HepG2 (cell line): ENCODE measurements around the gene SYNE1. TPM values are rescaled to one million over a fixed set of nuclear protein-coding genes. Genes with fewer than 3 reads are reported as not detected.

Experiments
- ATAC-seq: fragments of 200-7000 bp; cut with Tn5 transposase; 3 replicates; pipeline ENCODE4 v1.9.1; 2020; ENCODE audit warnings: mild to moderate bottlenecking, moderate library complexity
- BruUV-seq: library from RNA; stranded (reverse); fragments of 400-500 nt; replicated peaks from 2 replicates; lab custom pipeline; 2021; lab: Mats Ljungman, UMichigan
- CTCF ChIA-PET: fragments of 300-600 bp; formaldehyde crosslinking; extraction: SDS; loops from one replicate; lab custom pipeline; 2021; ENCODE audit warnings: low total read pairs, inconsistent platforms, low intra/inter-chr PET ratio; lab: Yijun Ruan, JAX
- POLR2A ChIA-PET: fragments of 350-600 bp; sonication (Branson Sonifier 250); formaldehyde crosslinking; loops from one replicate; lab custom pipeline; 2020; ENCODE audit warnings: antibody characterized with exemption, inconsistent platforms; lab: Yijun Ruan, JAX
- DNase-seq: peaks from one replicate; pipeline ENCODE4 v3.0.0-alpha.2; 2015; ENCODE audit warnings: low spot score
- FAIRE-seq: peaks from 3 replicates; lab custom pipeline; 2011; peaks lifted over from hg19 to GRCh38; lab: Jason Lieb, UNC
- H2AFZ ChIP-seq: one replicate; pipeline ENCODE4 v1.6.1; 2011; ENCODE audit warnings: low read length, inconsistent platforms
- H3K27ac ChIP-seq: fragments of 300-600 bp; 3 replicates; pipeline ENCODE4 v1.8.0; 2011; ENCODE audit warnings: mixed run types, mild to moderate bottlenecking, mixed read lengths, low read length, inconsistent platforms; ENCODE audit not compliant: insufficient read depth; ENCODE audit errors: extremely low read length
- H3K27me3 ChIP-seq, 2 experiments: fragments of 200-600 bp in 1 of 2; 2 replicates in 1 of 2; 3 replicates in 1 of 2; pipeline versions ENCODE4 v1.6.0 to v1.8.0; 2011; ENCODE audit warnings: low read length in 2 of 2, mild to moderate bottlenecking in 2 of 2, moderate library complexity in 2 of 2, inconsistent platforms in 1 of 2; ENCODE audit not compliant: insufficient read depth in 2 of 2, control insufficient read depth in 1 of 2
- H3K36me3 ChIP-seq, 2 experiments: fragments of 200-600 bp in 1 of 2; replicated peaks in 1 of 2; 2 replicates in 1 of 2; 3 replicates in 1 of 2; pipeline versions ENCODE4 v1.5.1 to v1.8.0; 2011; ENCODE audit warnings: low read length in 2 of 2, inconsistent platforms in 1 of 2; ENCODE audit not compliant: insufficient read depth in 2 of 2, control insufficient read depth in 1 of 2
- H3K4me1 ChIP-seq: 2 replicates; pipeline ENCODE4 v1.5.1; 2012; ENCODE audit warnings: low read length, inconsistent platforms; ENCODE audit not compliant: insufficient read depth
- H3K4me2 ChIP-seq: 2 replicates; pipeline ENCODE4 v1.6.0; 2011; ENCODE audit warnings: low read depth, low read length, inconsistent platforms
- H3K4me3 ChIP-seq, 3 experiments: fragments of 200-600 bp in 1 of 3; sonication (generic), shearing (Covaris generic) in 1 of 3; replicated peaks in 1 of 3; 2 replicates each; pipeline ENCODE4 v1.5.1; 2011 to 2016; ENCODE audit warnings: low read length in 3 of 3, inconsistent platforms in 2 of 3, low read depth in 2 of 3, mild to moderate bottlenecking in 2 of 3, control low read depth in 1 of 3, mixed read lengths in 1 of 3; ENCODE audit not compliant: insufficient read depth in 1 of 3
- H3K79me2 ChIP-seq: one replicate; pipeline ENCODE4 v1.6.1; 2011; ENCODE audit warnings: low read length, inconsistent platforms; ENCODE audit not compliant: insufficient read depth
- H3K9ac ChIP-seq: 2 replicates; pipeline ENCODE4 v1.6.0; 2011; ENCODE audit warnings: mild to moderate bottlenecking, low read depth, low read length, inconsistent platforms; ENCODE audit not compliant: insufficient read depth
- H3K9me3 ChIP-seq: 2 replicates; pipeline ENCODE4 v1.5.1; 2012; ENCODE audit warnings: mild to moderate bottlenecking, low read length
- H4K20me1 ChIP-seq: 2 replicates; pipeline ENCODE4 v1.6.0; 2011; ENCODE audit warnings: inconsistent platforms, mild to moderate bottlenecking, low read length, moderate library complexity; ENCODE audit not compliant: insufficient read depth
- ATRX ChIP-seq: sonication (generic); formaldehyde crosslinking; IDR thresholded peaks from 2 replicates; pipeline ENCODE4 v1.4.0; 2020; ENCODE audit warnings: missing genetic modification reagents, borderline replicate concordance
- NFE2 ChIP-seq: sonication (generic); formaldehyde crosslinking; IDR thresholded peaks from 2 replicates; pipeline ENCODE4 v1.4.0; 2020; ENCODE audit warnings: missing genetic modification reagents
- SRSF9 ChIP-seq: fragments of 200-400 bp; formaldehyde crosslinking; IDR thresholded peaks from 2 replicates; pipeline ENCODE4 v1.6.1; 2018; ENCODE audit warnings: borderline replicate concordance, mild to moderate bottlenecking, low read depth, low read length; ENCODE audit not compliant: insufficient read depth, poor library complexity, severe bottlenecking
- TBP ChIP-seq: sonication (generic); formaldehyde crosslinking; IDR thresholded peaks from 2 replicates; pipeline ENCODE4 v1.5.0; 2020; ENCODE audit warnings: missing genetic modification reagents
- U2AF2 ChIP-seq: fragments of 200-400 bp; formaldehyde crosslinking; IDR thresholded peaks from 2 replicates; pipeline ENCODE4 v1.6.1; 2017; ENCODE audit warnings: low read depth, mild to moderate bottlenecking, low read length
- ZNF234 ChIP-seq: sonication (generic); formaldehyde crosslinking; conservative IDR thresholded peaks from 2 replicates; pipeline ENCODE4 v1.5.1; 2020; ENCODE audit warnings: mild to moderate bottlenecking, missing genetic modification reagents
- ZNF343 ChIP-seq: sonication (generic); formaldehyde crosslinking; IDR thresholded peaks from 2 replicates; pipeline ENCODE4 v1.4.0; 2020; ENCODE audit warnings: mild to moderate bottlenecking, missing genetic modification reagents
- ZNF605 ChIP-seq: sonication (generic); formaldehyde crosslinking; IDR thresholded peaks from 2 replicates; pipeline ENCODE4 v1.8.0; 2022; ENCODE audit warnings: mild to moderate bottlenecking, missing genetic modification reagents
- WGBS: methylation state at CpG from one replicate; pipeline ENCODE4 v1.1.6; 2017; ENCODE audit warnings: low lambda C conversion rate; 5-methylcytosine and 5-hydroxymethylcytosine counted together
- in situ Hi-C: cut with HindIII; loops from 2 replicates; pipeline ENCODE4 v1.10.0; 2017; ENCODE audit warnings: low pct_unique_long_range_greater_than_20kb; ENCODE audit not compliant: extremely low pct_ligation_motif_present
- intact Hi-C: fragments of 100-400 bp; cut with micrococcal nuclease; formaldehyde crosslinking; loops from one replicate; pipeline ENCODE4 v1.10.0; 2022; ENCODE audit not compliant: unreplicated experiment
- polyA plus RNA-seq, 8 experiments: library from polyadenylated mRNA; depleted of rRNA in 3 of 8; stranded (reverse) in 7 of 8; unstranded in 1 of 8; fragments of >200 nt; fragmentation: Illumina TruSeq in 4 of 8; extraction: Trizol in 4 of 8; gene quantifications; 2 replicates each; pipeline versions ENCODE4 v1.2.1 to v1.2.3, GENCODE V29; 2011 to 2016; ENCODE audit warnings: low read depth in 4 of 8, missing spikeins in 1 of 8, mixed read lengths in 1 of 8; ENCODE audit not compliant: insufficient read depth in 1 of 8
- total RNA-seq, 5 experiments: library from RNA; depleted of rRNA; stranded (reverse); fragments of >200 nt; fragmentation: Illumina TruSeq; extraction: Trizol; gene quantifications; 2 replicates each; pipeline ENCODE4 v1.2.3, GENCODE V29; 2016; ENCODE audit warnings: low read depth in 1 of 5
- TF ChIP-seq, protein P1 (sequence below): sonication (generic); formaldehyde crosslinking; IDR thresholded peaks from 2 replicates; pipeline ENCODE4 v1.5.0; 2020; ENCODE audit warnings: missing genetic modification reagents
- TF ChIP-seq, protein P2 (sequence below): sonication (generic); IDR thresholded peaks from 2 replicates; pipeline ENCODE4 v1.6.1; 2016; ENCODE audit warnings: low read depth, borderline replicate concordance
- TF ChIP-seq, protein P3 (sequence below): sonication (generic); formaldehyde crosslinking; IDR thresholded peaks from 2 replicates; pipeline ENCODE4 v1.5.1; 2020; ENCODE audit warnings: missing genetic modification reagents, mild to moderate bottlenecking, borderline replicate concordance

The SYNE1 gene
- total and polyA plus RNA-seq, 2 of the 13 experiments (the other 11 are each of a cell fraction or from before 2014, with no cell fraction given) = 5.5 to 15.9 TPM

GRCh38 chr6:152180601-152181000 lies 456.6 kb downstream of the SYNE1 start:
- no peak overlapping the region for H2AFZ ChIP-seq
- POLR2A ChIA-PET = no interaction called here
- H3K4me1 ChIP-seq = peaks cover 5% of the 10 kb centered on the region; the same call in 1 of the 2 replicates
- H3K4me3 ChIP-seq = no peak overlapping the region
- no peaks in the 10 kb centered on the region for H4K20me1 ChIP-seq
- H3K9ac ChIP-seq = no peak overlapping the region
- CTCF ChIA-PET = no interaction called here
- no peak overlapping the region for H3K27ac ChIP-seq
- peaks cover 0 to 3% of the 10 kb centered on the region in 2 experiments; a peak in 1 of 5 replicates for H3K36me3 ChIP-seq
- no peak overlapping the region for H3K4me2 ChIP-seq
- H3K79me2 ChIP-seq = no peaks in the 10 kb centered on the region
- FAIRE-seq = no peak
- no peak for DNase-seq
- ATAC-seq = no peak
- no peaks in the 10 kb centered on the region for H3K9me3 ChIP-seq
- BruUV-seq = no TSS peak
- no peaks in the 10 kb centered on the region for H3K27me3 ChIP-seq
- in situ Hi-C loops (no loop called here), intact Hi-C loops (no loop called here)
- no peak for TF ChIP-seq ZNF234 (CRISPR knock-in tag)
- TF ChIP-seq NFE2 = no peak
- TF ChIP-seq, protein P1, sequence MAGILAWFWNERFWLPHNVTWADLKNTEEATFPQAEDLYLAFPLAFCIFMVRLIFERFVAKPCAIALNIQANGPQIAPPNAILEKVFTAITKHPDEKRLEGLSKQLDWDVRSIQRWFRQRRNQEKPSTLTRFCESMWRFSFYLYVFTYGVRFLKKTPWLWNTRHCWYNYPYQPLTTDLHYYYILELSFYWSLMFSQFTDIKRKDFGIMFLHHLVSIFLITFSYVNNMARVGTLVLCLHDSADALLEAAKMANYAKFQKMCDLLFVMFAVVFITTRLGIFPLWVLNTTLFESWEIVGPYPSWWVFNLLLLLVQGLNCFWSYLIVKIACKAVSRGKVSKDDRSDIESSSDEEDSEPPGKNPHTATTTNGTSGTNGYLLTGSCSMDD (CRISPR knock-in tag) = no peak
- TF ChIP-seq ATRX = no peak
- no peak for TF ChIP-seq ZNF343 (CRISPR knock-in tag)
- peak; percentile 95 for TF ChIP-seq SRSF9
- no peak for TF ChIP-seq TBP (CRISPR knock-in tag)
- TF ChIP-seq, protein P2, sequence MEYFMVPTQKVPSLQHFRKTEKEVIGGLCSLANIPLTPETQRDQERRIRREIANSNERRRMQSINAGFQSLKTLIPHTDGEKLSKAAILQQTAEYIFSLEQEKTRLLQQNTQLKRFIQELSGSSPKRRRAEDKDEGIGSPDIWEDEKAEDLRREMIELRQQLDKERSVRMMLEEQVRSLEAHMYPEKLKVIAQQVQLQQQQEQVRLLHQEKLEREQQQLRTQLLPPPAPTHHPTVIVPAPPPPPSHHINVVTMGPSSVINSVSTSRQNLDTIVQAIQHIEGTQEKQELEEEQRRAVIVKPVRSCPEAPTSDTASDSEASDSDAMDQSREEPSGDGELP = no peak
- no peak for TF ChIP-seq ZNF605 (CRISPR knock-in tag)
- 0 out of 2 replicates have a peak, but pooled peaks have one; percentile 79 for TF ChIP-seq U2AF2
- TF ChIP-seq, protein P3, sequence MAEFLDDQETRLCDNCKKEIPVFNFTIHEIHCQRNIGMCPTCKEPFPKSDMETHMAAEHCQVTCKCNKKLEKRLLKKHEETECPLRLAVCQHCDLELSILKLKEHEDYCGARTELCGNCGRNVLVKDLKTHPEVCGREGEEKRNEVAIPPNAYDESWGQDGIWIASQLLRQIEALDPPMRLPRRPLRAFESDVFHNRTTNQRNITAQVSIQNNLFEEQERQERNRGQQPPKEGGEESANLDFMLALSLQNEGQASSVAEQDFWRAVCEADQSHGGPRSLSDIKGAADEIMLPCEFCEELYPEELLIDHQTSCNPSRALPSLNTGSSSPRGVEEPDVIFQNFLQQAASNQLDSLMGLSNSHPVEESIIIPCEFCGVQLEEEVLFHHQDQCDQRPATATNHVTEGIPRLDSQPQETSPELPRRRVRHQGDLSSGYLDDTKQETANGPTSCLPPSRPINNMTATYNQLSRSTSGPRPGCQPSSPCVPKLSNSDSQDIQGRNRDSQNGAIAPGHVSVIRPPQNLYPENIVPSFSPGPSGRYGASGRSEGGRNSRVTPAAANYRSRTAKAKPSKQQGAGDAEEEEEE = no peak
- WGBS = 91% methylated on average over 5 of the region's 5 CpGs
